T47D (cell line): ENCODE results near the gene CHCHD3.

Experiments used
- DNase-seq, 2 experiments: peaks; one replicate each; pipeline versions ENCODE4 v3.0.0 to v3.0.0-alpha.2; 2011 to 2012; ENCODE audit warnings: low read depth in 1 of 2, low spot score in 1 of 2
- JUND ChIP-seq: IDR thresholded peaks from 2 replicates; pipeline ENCODE4 v1.6.1; 2012; ENCODE audit warnings: low read depth
- in situ Hi-C: cut with HindIII; loops from 2 replicates; pipeline ENCODE4 v1.10.0; 2016; ENCODE audit warnings: low sequenced_read_pairs, low pct_unique_long_range_greater_than_20kb

Gene CHCHD3

GRCh38 chr7:132797152-132797551, 284.7 kb downstream of the CHCHD3 start:
- no peak for TF ChIP-seq JUND
- in situ Hi-C loops = no loop called here
- no peak for DNase-seq

GRCh38 chr7:132793474-132793873, 288.4 kb downstream of the CHCHD3 start:
- in situ Hi-C loops = no loop called here
- no peak for TF ChIP-seq JUND
- no peak for DNase-seq

DNA sequence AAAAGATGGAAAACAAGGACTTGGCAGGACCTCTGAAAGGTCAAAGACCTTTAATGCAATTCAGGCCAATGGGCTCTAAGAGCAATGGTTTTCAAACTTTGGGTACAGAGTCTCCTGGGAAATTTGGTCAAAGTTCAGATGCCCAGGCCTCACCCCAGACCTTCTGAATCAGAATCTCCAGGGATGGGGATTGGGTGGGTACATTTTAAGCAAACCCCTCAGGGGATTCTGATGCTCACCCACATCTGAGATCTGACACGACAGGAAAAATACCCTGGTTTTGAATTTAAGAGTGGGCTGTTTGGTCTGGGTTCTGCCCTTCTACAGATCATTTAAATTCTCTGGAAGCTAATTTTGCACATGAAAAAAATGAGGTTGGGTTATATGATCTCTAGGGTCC, 290.9 kb downstream of the CHCHD3 start:
- in situ Hi-C loops = no loop called here
- TF ChIP-seq JUND = no peak
- DNase-seq = no peak

GRCh38 chr7:132790104-132790503, 291.8 kb downstream of the CHCHD3 start:
- no peak for TF ChIP-seq JUND
- in situ Hi-C loops = no loop called here
- DNase-seq = no peak

DNA sequence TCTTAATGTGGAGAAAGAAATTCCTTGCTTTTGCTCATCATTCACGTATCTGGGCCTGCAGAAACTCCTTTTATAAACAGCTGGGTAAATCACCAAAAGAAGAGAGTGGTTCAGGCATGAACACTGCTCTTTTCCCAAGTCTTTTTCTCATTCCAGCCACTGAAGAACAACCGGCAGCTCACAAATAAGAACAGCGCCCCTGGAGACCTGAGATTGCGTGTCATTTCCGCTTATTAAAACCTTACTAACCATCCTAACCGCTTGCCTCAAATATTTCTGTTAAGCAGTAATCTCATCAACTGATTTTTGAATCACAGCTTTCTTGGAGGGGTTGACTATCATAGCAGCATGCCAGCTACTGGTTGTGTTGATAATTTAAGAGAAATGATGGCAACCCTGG, 292.6 kb downstream of the CHCHD3 start:
- no peak for TF ChIP-seq JUND
- in situ Hi-C loops = no loop called here
- no peak for DNase-seq

DNA sequence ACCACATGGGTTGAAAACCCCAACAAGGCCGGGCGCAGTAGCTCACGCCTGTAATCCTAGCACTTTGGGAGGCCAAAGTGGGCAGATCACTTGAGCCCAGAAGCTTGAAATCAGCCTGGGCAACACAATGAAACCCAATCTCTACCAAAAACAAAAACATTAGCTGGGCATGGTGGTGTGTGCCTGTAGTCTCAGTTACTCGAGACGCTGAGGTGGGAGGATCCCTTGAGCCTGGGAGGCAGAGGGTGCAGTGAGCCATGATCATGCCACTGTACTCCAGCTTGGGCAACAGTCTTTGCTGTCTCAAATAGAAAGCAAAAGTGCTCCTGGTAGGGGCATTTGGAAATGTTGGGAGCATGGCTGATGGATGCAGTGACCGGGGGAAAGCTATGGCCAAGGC, 296.0 kb downstream of the CHCHD3 start:
- in situ Hi-C loops = no loop called here
- no peak for DNase-seq
- no peak for TF ChIP-seq JUND

DNA sequence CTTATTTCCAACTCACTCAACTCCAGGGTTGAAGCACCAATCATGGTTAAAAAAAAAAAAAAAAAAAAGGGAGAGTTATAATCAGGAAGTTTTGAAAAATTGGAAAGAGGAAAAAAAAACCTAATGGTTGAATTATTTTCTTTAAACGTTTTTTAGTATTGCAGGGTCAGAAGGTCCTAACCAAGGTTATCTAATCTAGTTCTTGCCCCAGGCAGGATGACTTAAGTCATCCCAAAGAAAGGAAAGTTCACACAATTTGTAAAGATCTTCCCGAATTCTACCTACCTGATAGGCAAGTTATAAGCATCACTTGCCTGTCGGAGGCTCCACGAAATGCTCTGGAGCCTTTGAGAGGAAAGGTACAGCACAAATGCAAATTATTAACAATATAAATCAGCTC, 297.5 kb downstream of the CHCHD3 start:
- no peak for TF ChIP-seq JUND
- DNase-seq = no peak
- in situ Hi-C loops = no loop called here

DNA sequence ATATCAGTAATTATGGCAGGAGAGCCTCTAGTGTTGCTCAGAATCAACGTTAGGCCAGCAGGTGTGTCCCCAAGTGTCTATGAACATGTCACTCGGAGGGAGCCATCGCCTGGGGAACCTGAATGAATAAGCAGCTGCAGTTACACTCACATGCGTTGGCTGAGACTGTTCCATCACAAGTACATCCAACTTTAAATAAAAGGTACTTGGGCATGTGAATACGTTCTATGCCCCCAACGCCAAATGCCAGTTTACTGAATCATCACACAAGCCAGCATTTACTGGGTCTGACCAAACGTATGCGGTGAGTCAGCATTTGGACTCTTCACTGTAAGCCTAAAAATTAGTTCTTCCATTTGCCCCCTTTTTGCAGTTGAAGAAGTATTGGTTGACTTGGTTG, 298.1 kb downstream of the CHCHD3 start:
- no peak for DNase-seq
- no peak for TF ChIP-seq JUND
- in situ Hi-C loops = no loop called here

DNA sequence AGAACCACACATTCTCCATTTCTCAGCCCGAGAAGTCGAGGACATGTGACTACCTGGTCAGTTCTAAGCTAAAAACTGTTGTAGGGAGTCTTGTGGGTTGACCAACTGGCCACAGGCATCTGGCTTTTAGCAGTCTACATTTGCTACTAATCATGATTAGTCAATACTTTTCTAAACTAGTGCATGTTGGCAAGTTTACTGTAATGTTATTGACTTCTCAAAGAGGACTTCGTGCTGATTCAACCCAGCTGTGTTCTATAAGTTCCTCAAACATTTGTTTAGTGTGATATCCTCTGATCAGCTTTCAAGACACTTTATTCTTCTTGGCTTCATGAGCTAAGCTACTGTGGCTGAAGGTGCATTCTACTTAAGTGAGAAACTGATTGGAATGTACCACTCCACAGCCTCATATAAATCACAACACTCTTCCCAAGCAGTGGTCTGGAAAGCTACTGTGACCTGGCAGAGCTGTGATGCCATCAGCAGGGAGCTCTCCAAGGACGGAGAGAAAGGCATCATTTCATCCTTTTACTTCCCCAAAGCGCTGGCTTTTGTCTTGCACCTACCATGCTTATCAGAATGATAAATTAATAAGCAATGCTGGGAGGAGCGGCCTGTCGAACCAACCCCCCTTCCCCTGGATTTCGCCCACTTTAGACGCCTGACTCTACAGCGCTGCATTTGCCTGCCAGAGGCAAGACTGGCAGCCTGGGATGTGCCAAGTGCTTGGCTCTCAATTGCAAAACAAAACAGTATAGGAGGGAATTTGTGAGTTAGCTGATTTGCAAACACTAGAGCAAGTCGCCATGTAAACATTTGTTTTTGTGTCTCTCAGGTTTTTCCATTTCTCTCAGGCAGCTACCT, 298.9 kb downstream of the CHCHD3 start:
- DNase-seq = no peak
- no peak for TF ChIP-seq JUND
- in situ Hi-C loops = no loop called here

DNA sequence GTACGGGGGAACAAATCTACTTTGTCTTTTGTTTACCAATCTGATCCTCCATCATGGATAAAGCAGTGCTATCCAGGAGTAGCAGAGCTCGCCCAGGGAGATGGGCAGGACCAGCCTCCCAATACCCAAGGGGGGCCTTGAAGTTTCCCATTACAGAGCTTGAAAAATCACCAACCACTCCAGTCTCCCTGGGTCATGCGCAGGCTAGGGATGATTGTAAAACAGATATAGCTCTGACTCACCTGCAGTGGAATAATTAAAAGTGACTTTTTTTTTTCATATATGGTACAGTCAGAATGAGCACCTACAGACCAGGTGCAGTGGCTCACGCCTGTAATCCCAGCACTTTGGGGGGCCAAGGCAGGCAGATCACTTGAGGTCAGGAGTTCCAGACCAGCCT, 301.1 kb downstream of the CHCHD3 start:
- in situ Hi-C loops = no loop called here
- TF ChIP-seq JUND = no peak
- DNase-seq = no peak

- DNase-seq = no peak
- no peak for TF ChIP-seq JUND
- in situ Hi-C loops = no loop called here
Measured at GRCh38 chr7:132779164-132779563, 302.7 kb downstream of the CHCHD3 start.

DNA sequence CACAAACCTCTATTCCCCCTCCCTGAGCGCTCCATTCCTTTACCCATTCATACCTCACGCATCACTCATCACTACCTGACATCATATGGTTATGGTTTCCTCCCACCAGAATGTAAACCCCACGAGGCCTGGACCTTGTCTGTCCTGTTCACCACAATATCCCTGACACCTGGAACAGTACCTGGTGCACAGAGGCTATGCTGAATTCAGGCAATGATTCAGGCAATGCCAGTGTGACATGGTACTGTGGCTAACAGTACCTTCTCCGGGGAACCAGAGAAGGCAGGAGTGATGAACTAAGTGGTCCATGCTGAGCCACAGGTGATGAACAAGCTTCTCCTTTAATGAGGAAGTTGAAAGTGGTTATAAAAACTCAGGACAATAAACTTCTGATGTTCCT, 303.1 kb downstream of the CHCHD3 start:
- DNase-seq = no peak
- no peak for TF ChIP-seq JUND
- in situ Hi-C loops = no loop called here

DNA sequence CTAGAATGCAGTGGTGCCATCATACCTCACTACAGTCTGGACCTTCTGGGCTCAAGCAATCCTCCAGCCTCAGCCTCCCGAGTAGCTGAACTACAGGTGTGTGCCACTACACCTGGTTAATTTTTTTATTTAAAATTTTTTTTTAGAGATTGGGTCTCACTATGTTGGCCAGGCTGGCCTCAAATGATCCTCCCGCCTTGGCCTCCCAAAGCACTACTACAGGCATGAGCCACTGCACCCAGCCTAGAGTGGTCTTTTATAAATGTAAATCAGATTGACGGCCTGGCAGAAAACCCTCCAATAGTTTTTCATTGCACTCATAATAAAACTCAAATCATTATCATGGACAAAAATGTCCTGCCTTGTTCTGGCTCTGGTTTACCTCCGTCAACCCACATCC, 303.9 kb downstream of the CHCHD3 start:
- no peak for TF ChIP-seq JUND
- DNase-seq = no peak
- in situ Hi-C loops = no loop called here

- TF ChIP-seq JUND = no peak
- in situ Hi-C loops = no loop called here
- DNase-seq = no peak
Measured at GRCh38 chr7:132777414-132777813, 304.5 kb downstream of the CHCHD3 start.
